B cell (primary cell): Measurements from ENCODE around the gene KANK2. TPM values are rescaled to one million over a fixed set of nuclear protein-coding genes. Genes with fewer than 3 reads are reported as not detected.

ENCODE experiments used
- ATAC-seq: fragments of 200-7000 bp; cut with Tn5 transposase; one replicate; pipeline ENCODE4 v1.10.0; 2021; ENCODE audit warnings: low read depth, mild to moderate bottlenecking, moderate number of reproducible peaks, moderate library complexity
- CTCF ChIA-PET: fragments of 350-600 bp; sonication (Branson Sonifier 250); formaldehyde crosslinking; loops from one replicate; lab custom pipeline; 2021; ENCODE audit warnings: antibody characterized with exemption, inconsistent platforms; lab: Charles Lee
- POLR2A ChIA-PET: fragments of 350-600 bp; sonication (Branson Sonifier 250); formaldehyde crosslinking; loops from one replicate; lab custom pipeline; 2021; ENCODE audit warnings: antibody characterized with exemption; lab: Charles Lee
- DNase-seq: peaks from one replicate; pipeline ENCODE4 v3.0.0; 2013
- H2AFZ ChIP-seq: 2 replicates; pipeline ENCODE4 v1.6.1; 2012; ENCODE audit warnings: mild to moderate bottlenecking, low read depth, low read length; ENCODE audit not compliant: insufficient read depth, poor library complexity, severe bottlenecking
- H3K27ac ChIP-seq, 2 donors: 1 replicate in 1 of 2; 2 replicates in 1 of 2; pipeline ENCODE4 v1.5.1; 2012 to 2013; ENCODE audit warnings: low read length in 2 of 2, mild to moderate bottlenecking in 2 of 2, moderate library complexity in 1 of 2
- H3K27me3 ChIP-seq, 4 experiments: fragments of 200-600 bp in 1 of 4; sonication (generic) in 1 of 4; replicated peaks in 1 of 4; 1 replicate in 2 of 4; 2 replicates in 2 of 4; pipeline versions ENCODE4 v1.6.1 to v1.7.0; 2013 to 2016; ENCODE audit warnings: low read length in 3 of 4, mild to moderate bottlenecking in 2 of 4, mixed read lengths in 1 of 4, moderate library complexity in 1 of 4; ENCODE audit not compliant: insufficient read depth in 4 of 4, control insufficient read depth in 3 of 4; ENCODE audit errors: control extremely low read depth in 1 of 4
- H3K36me3 ChIP-seq, 2 experiments: replicated peaks in 1 of 2; 1 replicate in 1 of 2; 2 replicates in 1 of 2; pipeline versions ENCODE4 v1.6.1 to v1.7.1; 2013; ENCODE audit warnings: low read length in 1 of 2; ENCODE audit not compliant: insufficient read depth in 2 of 2, control insufficient read depth in 1 of 2; ENCODE audit errors: control extremely low read depth in 1 of 2, extremely low read depth in 1 of 2
- H3K4me1 ChIP-seq, 2 donors: fragments of 200-600 bp in 1 of 2; sonication (generic) in 1 of 2; 1 replicate in 1 of 2; 2 replicates in 1 of 2; pipeline versions ENCODE4 v1.5.1 to v1.6.1; 2013 to 2017; ENCODE audit warnings: low read length in 2 of 2; ENCODE audit not compliant: control insufficient read depth in 2 of 2, insufficient read depth in 2 of 2
- H3K4me2 ChIP-seq: replicated peaks from 2 replicates; pipeline ENCODE3; 2012; ENCODE audit warnings: mild to moderate bottlenecking, low read depth, low read length; ENCODE audit not compliant: poor library complexity, severe bottlenecking
- H3K4me3 ChIP-seq, 5 experiments: fragments of 200-600 bp in 1 of 5; sonication (generic) in 1 of 5; 1 replicate in 3 of 5; 2 replicates in 2 of 5; pipeline versions ENCODE4 v1.5.1 to v1.7.0; 2011 to 2016; ENCODE audit warnings: low read length in 4 of 5, mild to moderate bottlenecking in 4 of 5, low read depth in 2 of 5, control low read depth in 1 of 5, moderate library complexity in 1 of 5; ENCODE audit not compliant: insufficient read depth in 1 of 5; ENCODE audit errors: control extremely low read depth in 1 of 5, extremely low read depth in 1 of 5
- H3K79me2 ChIP-seq: fragments of 200-600 bp; sonication (generic); one replicate; pipeline ENCODE4 v1.6.0; 2016; ENCODE audit warnings: low read length; ENCODE audit not compliant: control insufficient read depth, insufficient read depth
- H3K9ac ChIP-seq: fragments of 200-600 bp; sonication (generic); 2 replicates; pipeline ENCODE4 v1.6.1; 2017; ENCODE audit warnings: mild to moderate bottlenecking, low read length, moderate library complexity
- H3K9me3 ChIP-seq, 3 donors: one replicate each; pipeline versions ENCODE4 v1.6.1 to v1.7.1; 2013; ENCODE audit warnings: low read length in 2 of 3; ENCODE audit not compliant: control insufficient read depth in 2 of 3, insufficient read depth in 1 of 3; ENCODE audit errors: control extremely low read depth in 1 of 3
- H4K20me1 ChIP-seq: 2 replicates; pipeline ENCODE4 v1.6.0; 2012; ENCODE audit warnings: mild to moderate bottlenecking, low read length; ENCODE audit not compliant: insufficient read depth, control insufficient read depth, poor library complexity, severe bottlenecking
- H3K27ac Mint-ChIP-seq: one replicate; pipeline ENCODE4 v1.8.0; 2021; ENCODE audit warnings: mixed read lengths
- H3K27me3 Mint-ChIP-seq: one replicate; pipeline ENCODE4 v1.8.0; 2021; ENCODE audit warnings: mixed read lengths
- H3K4me1 Mint-ChIP-seq: one replicate; pipeline ENCODE4 v1.8.0; 2021; ENCODE audit warnings: mixed read lengths
- H3K4me3 Mint-ChIP-seq: one replicate; pipeline ENCODE4 v1.8.0; 2021; ENCODE audit warnings: mixed read lengths
- H3K9me3 Mint-ChIP-seq: one replicate; pipeline ENCODE4 v1.8.0; 2022; ENCODE audit warnings: mixed read lengths; ENCODE audit not compliant: insufficient read depth
- EZH2 ChIP-seq: IDR thresholded peaks from 2 replicates; pipeline ENCODE4 v1.6.1; 2012; ENCODE audit warnings: borderline replicate concordance, low read depth, mild to moderate bottlenecking, moderate library complexity, low read length; ENCODE audit not compliant: insufficient read depth, poor library complexity, severe bottlenecking
- WGBS: methylation state at CpG from one replicate; pipeline ENCODE4 v1.1.5; 2013; ENCODE audit warnings: missing lambda C conversion rate; ENCODE audit not compliant: insufficient coverage; 5-methylcytosine and 5-hydroxymethylcytosine counted together
- intact Hi-C: fragments of 100-400 bp; cut with micrococcal nuclease; formaldehyde crosslinking; loops from one replicate; pipeline ENCODE4 v1.10.0; 2022
- polyA plus RNA-seq: library from polyadenylated mRNA; depleted of rRNA; stranded (reverse); fragments of >200 nt; gene quantifications from 2 replicates; pipeline ENCODE4 v1.2.3, GENCODE V29; 2012
- total RNA-seq, 2 donors: library from RNA; stranded (reverse); fragments of 120-200 nt in 1 of 2; gene quantifications; 1 replicate in 1 of 2; 2 replicates in 1 of 2; pipeline versions ENCODE4 v1.2.3 to v1.2.4, GENCODE V29; 2013 to 2022
- TF ChIP-seq, protein P1 (sequence below): fragments of 200-600 bp; IDR thresholded peaks from one replicate; pipeline ENCODE4 v1.8.0; 2022; ENCODE audit warnings: antibody characterized with exemption, mild to moderate bottlenecking

The KANK2 gene
- total and polyA plus RNA-seq, 2 donors (not counting 1 experiment from before 2014, with no cell fraction given), result 0.54 to 18.9 TPM

GRCh38 chr19:11236324-11237301, 39.3 kb upstream of the KANK2 start:
- WGBS, result 96% methylated on average over 31 of the region's 31 CpGs
- Histone ChIP-seq H2AFZ (no peak overlapping the region), H3K9me3 (peaks cover 0 to 35% (median 12%) of the 10 kb centered on the region in 3 donors), H3K4me2 (no peak overlapping the region), H3K27ac (no peak overlapping the region), H3K79me2 (no peaks in the 10 kb centered on the region), H3K27me3 (no peaks in the 10 kb centered on the region), H3K36me3 (no peaks in the 10 kb centered on the region), H3K4me1 (no peaks in the 10 kb centered on the region), H3K9ac (no peak overlapping the region), H4K20me1 (no peaks in the 10 kb centered on the region), H3K4me3 (no peak overlapping the region)
- ATAC-seq (no peak), DNase-seq (no peak)
- Mint-ChIP-seq H3K27ac (no peak overlapping the region), H3K4me1 (no peaks in the 10 kb centered on the region), H3K4me3 (no peak overlapping the region), H3K9me3 (peaks cover 4% of the 10 kb centered on the region), H3K27me3 (no peaks in the 10 kb centered on the region)
- intact Hi-C loops, result no loop called here
- TF ChIP-seq EZH2, result no peak
- TF ChIP-seq, protein P1, sequence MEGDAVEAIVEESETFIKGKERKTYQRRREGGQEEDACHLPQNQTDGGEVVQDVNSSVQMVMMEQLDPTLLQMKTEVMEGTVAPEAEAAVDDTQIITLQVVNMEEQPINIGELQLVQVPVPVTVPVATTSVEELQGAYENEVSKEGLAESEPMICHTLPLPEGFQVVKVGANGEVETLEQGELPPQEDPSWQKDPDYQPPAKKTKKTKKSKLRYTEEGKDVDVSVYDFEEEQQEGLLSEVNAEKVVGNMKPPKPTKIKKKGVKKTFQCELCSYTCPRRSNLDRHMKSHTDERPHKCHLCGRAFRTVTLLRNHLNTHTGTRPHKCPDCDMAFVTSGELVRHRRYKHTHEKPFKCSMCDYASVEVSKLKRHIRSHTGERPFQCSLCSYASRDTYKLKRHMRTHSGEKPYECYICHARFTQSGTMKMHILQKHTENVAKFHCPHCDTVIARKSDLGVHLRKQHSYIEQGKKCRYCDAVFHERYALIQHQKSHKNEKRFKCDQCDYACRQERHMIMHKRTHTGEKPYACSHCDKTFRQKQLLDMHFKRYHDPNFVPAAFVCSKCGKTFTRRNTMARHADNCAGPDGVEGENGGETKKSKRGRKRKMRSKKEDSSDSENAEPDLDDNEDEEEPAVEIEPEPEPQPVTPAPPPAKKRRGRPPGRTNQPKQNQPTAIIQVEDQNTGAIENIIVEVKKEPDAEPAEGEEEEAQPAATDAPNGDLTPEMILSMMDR, result no peak
- ChIA-PET POLR2A (no interaction called here), CTCF (interaction anchor here (0.7 kb wide), 1 partner anchor 129 kb away, joined by 3 read pairs; no protein-coding TSS in a partner anchor)
